Endothelial cell of umbilical vein (primary cell): Measurements from ENCODE around the gene CD53. TPM values are rescaled to one million over a fixed set of nuclear protein-coding genes. Genes with fewer than 3 reads are reported as not detected.

Experiments used
- BruUV-seq: library from RNA; stranded (reverse); fragments of 400-500 nt; replicated peaks from 2 replicates; lab custom pipeline; 2021; lab: Mats Ljungman, UMichigan
- CTCF ChIA-PET: fragments of 300-600, 350-600 bp; sonication (Branson Sonifier 250); formaldehyde crosslinking; loops from one replicate; lab custom pipeline; 2021; ENCODE audit warnings: antibody characterized with exemption, inconsistent platforms; lab: Charles Lee
- POLR2A ChIA-PET: fragments of 300-600, 350-600 bp; sonication (Branson Sonifier 250); formaldehyde crosslinking; loops from one replicate; lab custom pipeline; 2021; ENCODE audit warnings: antibody characterized with exemption, inconsistent platforms; lab: Charles Lee
- DNase-seq: peaks from one replicate; pipeline ENCODE4 v3.0.0-alpha.2; 2011; ENCODE audit warnings: low read depth, low spot score
- FAIRE-seq: peaks from 2 replicates; lab custom pipeline; 2011; peaks lifted over from hg19 to GRCh38; lab: Jason Lieb, UNC
- H2AFZ ChIP-seq: 2 replicates; pipeline ENCODE4 v1.6.0; 2012; ENCODE audit warnings: low read depth, low read length, control low read depth, inconsistent platforms
- H3K27ac ChIP-seq: 2 replicates; pipeline ENCODE4 v1.5.1; 2011; ENCODE audit warnings: low read depth, mild to moderate bottlenecking, control low read depth, low read length, moderate library complexity; ENCODE audit not compliant: insufficient read depth
- H3K27me3 ChIP-seq, 2 experiments: 2 replicates each; pipeline versions ENCODE4 v1.6.0 to v1.6.1; 2011; ENCODE audit warnings: low read length in 2 of 2, mixed read lengths in 1 of 2; ENCODE audit not compliant: control insufficient read depth in 2 of 2, insufficient read depth in 2 of 2
- H3K36me3 ChIP-seq, 2 experiments: 2 replicates in 1 of 2; 3 replicates in 1 of 2; pipeline ENCODE4 v1.5.1; 2011; ENCODE audit warnings: low read length in 2 of 2, mild to moderate bottlenecking in 1 of 2, moderate library complexity in 1 of 2; ENCODE audit not compliant: control insufficient read depth in 2 of 2, insufficient read depth in 2 of 2; ENCODE audit errors: extremely low read depth in 1 of 2
- H3K4me1 ChIP-seq: 3 replicates; pipeline ENCODE4 v1.5.1; 2011; ENCODE audit warnings: mild to moderate bottlenecking, low read length; ENCODE audit not compliant: control insufficient read depth, insufficient read depth; ENCODE audit errors: extremely low read depth
- H3K4me2 ChIP-seq: 2 replicates; pipeline ENCODE4 v1.6.1; 2011; ENCODE audit warnings: low read length, control low read depth, mixed read lengths; ENCODE audit not compliant: insufficient read depth
- H3K4me3 ChIP-seq, 3 experiments: fragments of 200-600 bp in 1 of 3; sonication (generic), shearing (Covaris generic) in 1 of 3; replicated peaks in 1 of 3; 2 replicates each; pipeline ENCODE4 v1.5.1; 2011 to 2016; ENCODE audit warnings: control low read depth in 3 of 3, low read length in 3 of 3, mild to moderate bottlenecking in 2 of 3, inconsistent platforms in 1 of 3, low read depth in 1 of 3, moderate library complexity in 1 of 3; ENCODE audit not compliant: insufficient read depth in 1 of 3
- H3K79me2 ChIP-seq: 2 replicates; pipeline ENCODE4 v1.6.0; 2012; ENCODE audit warnings: low read length, inconsistent platforms; ENCODE audit not compliant: control insufficient read depth, insufficient read depth
- H3K9ac ChIP-seq: replicated peaks from 2 replicates; pipeline ENCODE3; 2011; ENCODE audit warnings: low read length, control low read depth; ENCODE audit not compliant: insufficient read depth; ENCODE audit errors: extremely low read depth
- H3K9me1 ChIP-seq: replicated peaks from 3 replicates; pipeline ENCODE4 v1.6.0; 2011; ENCODE audit warnings: mild to moderate bottlenecking, low read length; ENCODE audit not compliant: control insufficient read depth, insufficient read depth; ENCODE audit errors: extremely low read depth
- H3K9me3 ChIP-seq: replicated peaks from 2 replicates; pipeline ENCODE4 v1.5.1; 2012; ENCODE audit warnings: low read length, inconsistent platforms; ENCODE audit not compliant: control insufficient read depth, insufficient read depth
- H4K20me1 ChIP-seq: replicated peaks from 2 replicates; pipeline ENCODE3; 2011; ENCODE audit warnings: mild to moderate bottlenecking, low read length; ENCODE audit not compliant: control insufficient read depth, insufficient read depth; ENCODE audit errors: extremely low read depth
- CTCF ChIP-seq, 2 donors: IDR thresholded peaks; 1 replicate in 1 of 2; 2 replicates in 1 of 2; pipeline ENCODE4 v1.5.1; 2011; ENCODE audit warnings: low read length in 2 of 2, mild to moderate bottlenecking in 2 of 2, moderate library complexity in 2 of 2, control low read depth in 1 of 2, inconsistent platforms in 1 of 2, low read depth in 1 of 2; ENCODE audit not compliant: insufficient read depth in 1 of 2; ENCODE audit errors: extremely low read depth in 1 of 2
- EZH2 ChIP-seq: IDR thresholded peaks from 2 replicates; pipeline ENCODE4 v1.6.1; 2012; ENCODE audit warnings: borderline replicate concordance, low read depth, mild to moderate bottlenecking, moderate library complexity, low read length, inconsistent platforms; ENCODE audit not compliant: severe bottlenecking
- FOS ChIP-seq: IDR thresholded peaks from 2 replicates; pipeline ENCODE4 v1.6.1; 2011; ENCODE audit warnings: mild to moderate bottlenecking, low read length, moderate library complexity, borderline replicate concordance; ENCODE audit not compliant: insufficient read depth
- GATA2 ChIP-seq: IDR thresholded peaks from 2 replicates; pipeline ENCODE4 v1.7.0; 2011; ENCODE audit warnings: low read depth, mild to moderate bottlenecking, moderate library complexity, mixed read lengths, low read length; ENCODE audit not compliant: insufficient read length, insufficient read depth
- JUN ChIP-seq: IDR thresholded peaks from 2 replicates; pipeline ENCODE4 v1.6.1; 2011; ENCODE audit warnings: borderline replicate concordance, low read depth; ENCODE audit not compliant: insufficient read length, insufficient read depth
- MYC ChIP-seq: IDR thresholded peaks from one replicate; pipeline ENCODE4 v1.6.1; 2011; ENCODE audit warnings: mild to moderate bottlenecking, low read depth, low read length
- POLR2A ChIP-seq: IDR thresholded peaks from 2 replicates; pipeline ENCODE4 v1.6.1; 2012; ENCODE audit warnings: low read depth, mild to moderate bottlenecking, control low read depth, low read length
- POLR2AphosphoS5 ChIP-seq: IDR thresholded peaks from 2 replicates; pipeline ENCODE4 v1.6.1; 2012; ENCODE audit warnings: low read depth, mild to moderate bottlenecking, control low read depth, low read length, moderate library complexity; ENCODE audit not compliant: insufficient read depth
- dilution Hi-C: fragments of 300-500 bp; cut with MboI; formaldehyde crosslinking; loops from one replicate; pipeline ENCODE4 v1.15.0; 2019; ENCODE audit warnings: low sequenced_read_pairs; ENCODE audit not compliant: extremely low pct_ligation_motif_present
- intact Hi-C: fragments of 100-400 bp; cut with micrococcal nuclease; formaldehyde crosslinking; loops from one replicate; pipeline ENCODE4 v1.10.0; 2022
- polyA plus RNA-seq, 4 experiments: library from polyadenylated mRNA; depleted of rRNA in 3 of 4; stranded (reverse) in 3 of 4; unstranded in 1 of 4; fragments of >200 nt; gene quantifications; 2 replicates each; pipeline versions ENCODE4 v1.2.1 to v1.2.3, GENCODE V29; 2011 to 2012; ENCODE audit warnings: missing spikeins in 1 of 4
- total RNA-seq: library from RNA; stranded (reverse); gene quantifications from 2 replicates; pipeline ENCODE4 v1.2.3, GENCODE V29; 2021
- TF ChIP-seq, protein P1 (sequence below): IDR thresholded peaks from 2 replicates; pipeline ENCODE4 v1.6.1; 2011; ENCODE audit not compliant: insufficient read depth, insufficient read length

CD53 gene
- total and polyA plus RNA-seq, 2 donors (not counting 3 experiments of a cell fraction or from before 2014, with no cell fraction given) = 0.35 TPM; not detected in 1

DNA sequence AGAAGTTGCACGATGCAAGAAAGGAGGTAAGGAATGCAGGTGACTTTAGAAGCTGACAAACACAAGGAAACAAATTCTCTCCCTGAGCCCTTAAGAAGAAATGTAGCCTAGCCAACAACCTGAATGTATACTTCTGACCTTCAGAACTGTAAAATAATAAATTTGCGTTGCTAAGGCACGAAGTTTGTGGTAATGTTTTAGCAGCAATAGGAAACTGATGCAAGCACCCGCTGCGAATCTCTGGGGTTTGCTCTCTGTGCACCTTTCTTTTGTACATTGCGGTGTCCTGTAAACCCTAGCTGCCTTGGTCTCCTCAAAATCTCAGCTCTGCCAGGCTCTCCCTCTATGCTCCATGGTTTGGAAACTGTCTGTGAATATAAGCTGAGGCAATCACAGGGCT is 15.1 kb downstream of the CD53 start:
- FAIRE-seq = no peak
- H3K36me3 ChIP-seq = no peaks in the 10 kb centered on the region
- no peaks in the 10 kb centered on the region for H3K9me1 ChIP-seq
- DNase-seq = no peak
- intact Hi-C loops = no loop called here
- H2AFZ ChIP-seq = no peak overlapping the region
- no peaks in the 10 kb centered on the region for H3K27me3 ChIP-seq
- ChIA-PET POLR2A (no interaction called here), CTCF (no interaction called here)
- dilution Hi-C loops = no loop called here
- H3K27ac ChIP-seq = no peak overlapping the region
- no peaks in the 10 kb centered on the region for H3K4me1 ChIP-seq
- no peaks in the 10 kb centered on the region for H3K79me2 ChIP-seq
- TF ChIP-seq FOS (no peak), POLR2A (no peak), JUN (no peak), CTCF (IDR thresholded peaks at IDR 0.05; ENCODE audit: extremely low read depth in 1 of 2, insufficient read depth in 1 of 2, low read depth in 1 of 2, low read length in 2 of 2) (no peak), EZH2 (no peak), POLR2AphosphoS5 (no peak), MYC (no peak), GATA2 (no peak)
- TF ChIP-seq, protein P1, sequence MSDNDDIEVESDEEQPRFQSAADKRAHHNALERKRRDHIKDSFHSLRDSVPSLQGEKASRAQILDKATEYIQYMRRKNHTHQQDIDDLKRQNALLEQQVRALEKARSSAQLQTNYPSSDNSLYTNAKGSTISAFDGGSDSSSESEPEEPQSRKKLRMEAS = no peak
- no peak overlapping the region for H3K9ac ChIP-seq
- BruUV-seq = no TSS peak
- H4K20me1 ChIP-seq = no peaks in the 10 kb centered on the region
- H3K4me2 ChIP-seq = no peak overlapping the region
- no peaks in the 10 kb centered on the region for H3K9me3 ChIP-seq
- no peak overlapping the region for H3K4me3 ChIP-seq
